Stimulated activated naive CD4-positive, alpha-beta T cell (primary cell): ENCODE results near the gene TMEM154.

Experiments
- DNase-seq, 6 experiments: peaks; one replicate each; lab custom pipeline; 2025; lab: John Stamatoyannopoulos, UW

The TMEM154 gene

GRCh38 chr4:152629908-152630307 lies 49.9 kb downstream of the TMEM154 start:
- DNase-seq, result no peak

- DNase-seq, result no peak
Observed at GRCh38 chr4:152628128-152628527, 51.7 kb downstream of the TMEM154 start.

- no peak for DNase-seq
Observed at GRCh38 chr4:152626790-152627189, 53.0 kb downstream of the TMEM154 start.

GRCh38 chr4:152620915-152621314 lies 58.9 kb downstream of the TMEM154 start:
- DNase-seq, result no peak

GRCh38 chr4:152620218-152620617 lies 59.6 kb downstream of the TMEM154 start:
- DNase-seq, result no peak

- DNase-seq, result no peak
Observed at GRCh38 chr4:152619556-152619955, 60.2 kb downstream of the TMEM154 start.

GRCh38 chr4:152618971-152619370 lies 60.8 kb downstream of the TMEM154 start:
- no peak for DNase-seq

GRCh38 chr4:152616804-152617203 lies 63.0 kb downstream of the TMEM154 start:
- DNase-seq, result no peak

GRCh38 chr4:152613841-152614721 lies 65.7 kb downstream of the TMEM154 start:
- DNase-seq, result no peak

- DNase-seq, result no peak
Observed at GRCh38 chr4:152613351-152613750, 66.4 kb downstream of the TMEM154 start.

GRCh38 chr4:152610131-152610530 lies 69.7 kb downstream of the TMEM154 start:
- DNase-seq, result no peak

- DNase-seq, result no peak
Observed at GRCh38 chr4:152609481-152609880, 70.3 kb downstream of the TMEM154 start.

GRCh38 chr4:152607178-152607577 lies 72.6 kb downstream of the TMEM154 start:
- no peak for DNase-seq

- peak in 1 of 6 experiments; percentile 12 for DNase-seq
Observed at GRCh38 chr4:152606753-152607152, 73.0 kb downstream of the TMEM154 start.

- DNase-seq, result no peak
Observed at GRCh38 chr4:152605641-152606335, 74.0 kb downstream of the TMEM154 start.

- no peak for DNase-seq
Observed at GRCh38 chr4:152605031-152605430, 74.8 kb downstream of the TMEM154 start.

GRCh38 chr4:152601156-152601555 lies 78.6 kb downstream of the TMEM154 start:
- no peak for DNase-seq

- no peak for DNase-seq
Observed at GRCh38 chr4:152599636-152600035, 80.2 kb downstream of the TMEM154 start.

GRCh38 chr4:152599095-152599494 lies 80.7 kb downstream of the TMEM154 start:
- DNase-seq, result no peak

- no peak for DNase-seq
Observed at GRCh38 chr4:152598454-152598853, 81.3 kb downstream of the TMEM154 start.

- DNase-seq, result no peak
Observed at GRCh38 chr4:152594978-152595925, 84.5 kb downstream of the TMEM154 start.

- no peak for DNase-seq
Observed at GRCh38 chr4:152594057-152594456, 85.7 kb downstream of the TMEM154 start.
